Right atrium auricular region (tissue), 2 donors: Measurements from ENCODE around the gene FAM83D. TPM values are rescaled to one million over a fixed set of nuclear protein-coding genes. Genes with fewer than 3 reads are reported as not detected.
"Not testable (repeated sequence)": the region's sequence is repeated elsewhere in the genome, so short reads cannot be mapped to it uniquely, and the experiment has no call there.

Source experiments
- DNase-seq: peaks from one replicate; pipeline ENCODE4 v3.0.0-alpha.2; 2019; ENCODE audit warnings: low spot score
- H3K27ac ChIP-seq, 2 donors: fragments of 200-600 bp; sonication (generic); 1 replicate in 1 of 2; 2 replicates in 1 of 2; pipeline ENCODE4 v1.5.1; 2016 to 2019
- H3K27me3 ChIP-seq, 2 donors: fragments of 200-600 bp; sonication (generic); one replicate each; pipeline versions ENCODE4 v1.5.1 to v1.6.0; 2017 to 2019
- H3K36me3 ChIP-seq: fragments of 200-600 bp; sonication (generic); one replicate; pipeline ENCODE4 v1.5.1; 2016
- H3K4me1 ChIP-seq, 2 donors: fragments of 200-600 bp; sonication (generic); one replicate each; pipeline versions ENCODE4 v1.5.1 to v1.6.0; 2017 to 2019
- H3K4me3 ChIP-seq, 2 donors: fragments of 200-600 bp; sonication (generic); 1 replicate in 1 of 2; 2 replicates in 1 of 2; pipeline ENCODE4 v1.5.1; 2017 to 2019; ENCODE audit warnings: mild to moderate bottlenecking in 1 of 2, moderate library complexity in 1 of 2
- H3K9me3 ChIP-seq, 2 donors: fragments of 200-600 bp; sonication (generic); one replicate each; pipeline ENCODE4 v1.5.1; 2019
- CTCF ChIP-seq, 2 donors: fragments of 200-600 bp; sonication (generic); IDR thresholded peaks; one replicate each; pipeline ENCODE4 v1.5.1; 2019; ENCODE audit warnings: antibody characterized with exemption in 2 of 2
- total RNA-seq, 2 donors: library from RNA; depleted of rRNA; stranded (reverse); fragments of >200 nt; gene quantifications; one replicate each; pipeline ENCODE4 v1.1.0, GENCODE V29; 2016

Gene FAM83D
- total RNA-seq, 2 donors from 2014 or later, result 1.1 to 2.2 TPM

GRCh38 chr20:38995536-38996044 lies 69.4 kb downstream of the FAM83D start:
- DNase-seq, result no peak
- Histone ChIP-seq H3K27me3 (no peaks in the 10 kb centered on the region), H3K27ac (no peak overlapping the region), H3K4me1 (no peaks in the 10 kb centered on the region), H3K36me3 (peaks cover 68% of the 10 kb centered on the region), H3K4me3 (no peak overlapping the region), H3K9me3 (no peaks in the 10 kb centered on the region)
- no peak for TF ChIP-seq CTCF (IDR thresholded peaks at IDR 0.05)

- H3K4me1 ChIP-seq, H3K27me3 ChIP-seq, H3K9me3 ChIP-seq, H3K4me3 ChIP-seq, H3K27ac ChIP-seq, DNase-seq: not testable (repeated sequence)
- H3K36me3 ChIP-seq, result peaks cover 76% of the 10 kb centered on the region
Observed at GRCh38 chr20:38996866-38997265, 70.6 kb downstream of the FAM83D start.

GRCh38 chr20:38997622-38998021 lies 71.4 kb downstream of the FAM83D start:
- Histone ChIP-seq H3K27me3 (no peaks in the 10 kb centered on the region), H3K4me1 (no peaks in the 10 kb centered on the region), H3K36me3 (peaks cover 83% of the 10 kb centered on the region), H3K27ac (no peak overlapping the region), H3K9me3 (no peaks in the 10 kb centered on the region), H3K4me3 (no peak overlapping the region)
- TF ChIP-seq CTCF (IDR thresholded peaks at IDR 0.05), result no peak
- no peak for DNase-seq

GRCh38 chr20:38999217-38999616 lies 73.0 kb downstream of the FAM83D start:
- Histone ChIP-seq H3K36me3 (peaks cover 94% of the 10 kb centered on the region), H3K27ac (no peak overlapping the region), H3K4me3 (no peak overlapping the region), H3K4me1 (no peaks in the 10 kb centered on the region), H3K9me3 (no peaks in the 10 kb centered on the region), H3K27me3 (no peaks in the 10 kb centered on the region)
- DNase-seq, result no peak
- no peak for TF ChIP-seq CTCF (IDR thresholded peaks at IDR 0.05)

GRCh38 chr20:38999965-39000910 lies 74.0 kb downstream of the FAM83D start:
- DNase-seq, result no peak
- Histone ChIP-seq H3K9me3 (no peaks in the 10 kb centered on the region), H3K36me3 (peaks cover 92% of the 10 kb centered on the region), H3K4me3 (no peak overlapping the region), H3K27me3 (no peaks in the 10 kb centered on the region), H3K27ac (no peak overlapping the region), H3K4me1 (no peaks in the 10 kb centered on the region)
- TF ChIP-seq CTCF (IDR thresholded peaks at IDR 0.05), result no peak

Other genes with a start within 250 kb of the FAM83D start
- gene SLC32A1, start 201.9 kb upstream of the FAM83D start, total RNA-seq, result not detected
- 1 to 10 TPM; 2.8 to 5.6 TPM for gene ACTR5, start 178.0 kb upstream of the FAM83D start, total RNA-seq
- gene PPP1R16B, start 120.7 kb upstream of the FAM83D start, total RNA-seq, result 1 to 10 TPM in 1 of 2 donors, under 1 TPM in 1; 0.96 to 6.6 TPM
- 10 to 100 TPM; 15.2 to 41.0 TPM for gene DHX35, start 35.9 kb downstream of the FAM83D start, total RNA-seq